Stimulated activated CD8-positive, alpha-beta memory T cell treated with anti-CD3 and anti-CD28 coated beads, Interleukin-12 subunit alpha, Interleukin-12 subunit beta, amount 100 ng/mL, for 4 hours (primary cell): ENCODE measurements around the gene LAMC1.

Experiments used
- DNase-seq: peaks from one replicate; pipeline ENCODE4 v3.0.0-alpha.2; 2020; ENCODE audit warnings: low read depth

Gene LAMC1

GRCh38 chr1:183193963-183194525, 170.8 kb downstream of the LAMC1 start:
- DNase-seq, result no peak

- DNase-seq, result no peak
Measured at GRCh38 chr1:183194527-183195141, 171.4 kb downstream of the LAMC1 start.

- DNase-seq, result no peak
Measured at GRCh38 chr1:183195142-183195574, 171.9 kb downstream of the LAMC1 start.
